GM21526 (cell line): Measurements from ENCODE around the gene ZNF800.
A peak's percentile ranks its signal among the peaks of the same experiment; 100 is the strongest.

Experiments used
- ATAC-seq: cut with Tn5 transposase; IDR thresholded peaks from one replicate; pipeline ENCODE4 v1.9.1; 2021; ENCODE audit warnings: moderate library complexity; ENCODE audit not compliant: unreplicated experiment, low FRiP score

Gene ZNF800

GRCh38 chr7:127349881-127350280 lies 42.6 kb downstream of the ZNF800 start:
- no peak for ATAC-seq

- ATAC-seq: no peak
Observed at GRCh38 chr7:127348247-127348631, 44.3 kb downstream of the ZNF800 start.

- peak; percentile 99 for ATAC-seq
Observed at GRCh38 chr7:127347567-127348246, 44.8 kb downstream of the ZNF800 start.

GRCh38 chr7:127346575-127347256 lies 45.8 kb downstream of the ZNF800 start:
- ATAC-seq: no peak

- no peak for ATAC-seq
Observed at GRCh38 chr7:127342596-127342995, 49.9 kb downstream of the ZNF800 start.

- no peak for ATAC-seq
Observed at GRCh38 chr7:127338122-127338521, 54.4 kb downstream of the ZNF800 start.

GRCh38 chr7:127337581-127337980 lies 54.9 kb downstream of the ZNF800 start:
- ATAC-seq: no peak

GRCh38 chr7:127336458-127336857 lies 56.0 kb downstream of the ZNF800 start:
- ATAC-seq: no peak

- ATAC-seq: no peak
Observed at GRCh38 chr7:127332880-127333279, 59.6 kb downstream of the ZNF800 start.

GRCh38 chr7:127330070-127330469 lies 62.4 kb downstream of the ZNF800 start:
- no peak for ATAC-seq

GRCh38 chr7:127322832-127323493 lies 69.5 kb downstream of the ZNF800 start:
- ATAC-seq: no peak

GRCh38 chr7:127322351-127322750 lies 70.2 kb downstream of the ZNF800 start:
- ATAC-seq: no peak

GRCh38 chr7:127320974-127321373 lies 71.5 kb downstream of the ZNF800 start:
- ATAC-seq: no peak
